DMS79 treated with DMSO at 0.1 percent for 48 hours (cell line): ENCODE measurements around the gene ZNF664.

Experiments
- DNase-seq: peaks from one replicate; lab custom pipeline; 2025; lab: John Stamatoyannopoulos, UW

ZNF664 gene

DNA sequence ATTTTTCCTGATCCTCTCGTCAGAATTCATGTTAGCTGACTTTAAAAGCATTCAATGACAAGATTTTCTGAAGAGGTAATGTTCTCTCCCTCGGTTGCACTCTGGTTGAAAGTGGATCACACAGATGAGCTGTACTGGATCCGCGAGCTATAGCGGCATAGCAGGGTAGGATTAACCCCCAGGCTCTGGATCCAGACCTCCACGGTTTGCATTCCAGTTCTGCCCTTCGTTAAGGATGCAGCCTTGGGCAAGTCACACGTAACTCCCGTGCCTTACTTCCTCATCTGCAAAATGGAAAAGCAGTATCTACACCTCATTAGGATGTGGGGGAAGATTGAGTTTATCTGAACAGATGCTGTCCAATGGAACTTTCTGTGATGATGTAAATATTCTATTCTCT lies 14.1 kb upstream of the ZNF664 start:
- DNase-seq, result no peak

DNA sequence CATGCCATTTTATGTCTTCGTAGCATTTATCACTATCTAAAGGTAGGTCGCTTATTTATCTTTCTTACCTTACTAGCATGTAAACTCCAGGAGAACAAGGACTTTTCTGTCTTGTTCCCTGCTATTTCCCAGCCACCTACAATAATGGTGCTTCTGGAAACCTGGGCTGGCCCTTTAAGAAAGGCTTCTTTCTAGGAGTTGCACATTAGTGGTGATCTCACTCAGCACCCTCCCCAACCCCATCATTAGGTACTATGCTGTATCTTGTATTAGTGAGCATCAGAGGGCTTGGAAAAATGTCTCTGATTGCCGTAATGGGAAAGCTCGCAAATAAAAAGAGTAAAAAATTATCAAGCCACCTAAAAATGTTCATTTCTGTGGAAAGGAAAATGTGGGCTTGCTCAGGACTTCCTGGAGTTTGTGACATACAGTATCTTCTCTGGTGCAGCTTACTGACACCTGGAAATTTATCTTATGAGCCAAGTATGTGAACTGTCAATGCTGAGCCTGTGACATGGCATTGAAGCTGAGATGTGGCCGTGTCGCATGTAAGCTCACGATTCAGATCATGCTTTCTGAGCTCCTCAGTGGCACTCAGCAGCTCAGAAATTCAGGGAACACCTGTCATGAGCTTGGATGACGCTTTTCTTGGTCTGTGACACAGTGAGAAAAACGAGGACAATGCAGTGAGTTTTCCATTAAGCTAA lies 12.8 kb upstream of the ZNF664 start:
- no peak for DNase-seq

DNA sequence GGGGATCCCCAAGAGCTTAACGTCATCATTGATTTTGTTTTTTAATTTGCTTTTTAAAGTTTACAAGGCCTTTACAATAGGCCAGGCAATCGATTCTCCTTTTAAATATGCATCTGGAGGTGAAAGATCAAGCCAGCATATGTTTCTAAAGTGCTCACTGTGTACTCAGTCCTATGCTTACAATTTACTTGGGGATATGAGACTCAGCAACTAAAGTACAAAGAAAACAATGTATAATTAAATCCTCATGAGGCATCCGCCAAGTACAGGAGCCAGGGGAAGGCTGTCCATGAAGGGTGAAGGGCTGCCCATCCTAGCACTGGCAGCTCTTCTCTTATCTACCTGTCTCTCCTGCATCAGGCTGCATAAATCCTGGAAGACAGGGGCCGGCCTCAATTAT lies 12.2 kb upstream of the ZNF664 start:
- no peak for DNase-seq

DNA sequence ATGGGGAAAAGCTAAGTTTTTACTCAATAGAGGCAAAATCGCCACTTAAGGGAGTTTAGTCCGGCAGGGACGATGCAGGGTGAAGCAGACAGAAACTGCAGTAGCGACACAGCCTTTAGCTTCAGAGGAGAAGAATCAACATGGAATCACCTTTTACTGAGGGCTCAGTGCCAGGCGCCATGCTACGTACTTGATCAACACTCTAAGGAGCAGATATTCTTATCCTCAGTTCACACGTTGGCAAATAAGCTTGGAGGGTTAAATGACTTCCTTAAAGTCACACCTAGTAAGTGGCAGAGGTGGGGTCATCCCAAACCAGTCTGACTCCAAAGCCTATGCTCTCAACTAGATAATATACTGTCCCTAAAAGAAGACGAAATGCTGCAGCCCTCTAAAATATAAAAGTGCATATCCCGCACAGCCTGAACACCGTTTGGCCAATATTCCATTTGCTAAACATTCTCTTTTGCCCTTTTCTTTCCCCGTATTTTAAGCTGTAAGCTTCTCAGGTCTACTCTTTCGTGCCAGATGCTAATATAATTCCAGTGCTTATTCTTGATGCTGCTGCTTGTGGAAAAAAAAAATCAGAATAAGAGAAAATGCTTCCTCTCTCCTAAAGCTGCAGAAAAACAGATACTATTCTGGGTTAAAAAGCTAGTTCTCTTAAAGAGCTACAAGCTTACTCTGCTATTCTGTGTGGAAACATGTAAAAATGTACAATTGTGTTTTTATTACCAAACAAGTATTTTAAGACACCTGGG lies 11.2 kb upstream of the ZNF664 start:
- DNase-seq, result no peak

DNA sequence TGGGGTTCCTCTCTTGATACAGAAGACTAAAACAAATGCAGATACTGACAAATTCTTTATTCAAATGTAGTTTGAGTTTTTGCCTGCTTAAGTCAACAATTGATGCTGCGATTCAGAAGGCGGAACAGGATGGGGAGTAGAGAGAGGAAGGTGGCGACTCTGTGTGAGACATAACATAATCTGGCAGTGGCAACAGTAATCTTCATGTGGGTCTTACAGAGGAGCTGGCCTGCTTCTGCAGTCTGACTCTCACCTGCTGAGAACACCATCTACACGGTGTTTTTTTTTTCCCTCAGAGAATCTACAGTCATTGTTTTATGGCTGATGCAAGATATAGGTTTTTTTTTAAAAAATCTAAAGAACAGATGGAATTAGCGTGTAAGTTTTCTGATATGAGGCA lies 10.5 kb upstream of the ZNF664 start:
- no peak for DNase-seq

DNA sequence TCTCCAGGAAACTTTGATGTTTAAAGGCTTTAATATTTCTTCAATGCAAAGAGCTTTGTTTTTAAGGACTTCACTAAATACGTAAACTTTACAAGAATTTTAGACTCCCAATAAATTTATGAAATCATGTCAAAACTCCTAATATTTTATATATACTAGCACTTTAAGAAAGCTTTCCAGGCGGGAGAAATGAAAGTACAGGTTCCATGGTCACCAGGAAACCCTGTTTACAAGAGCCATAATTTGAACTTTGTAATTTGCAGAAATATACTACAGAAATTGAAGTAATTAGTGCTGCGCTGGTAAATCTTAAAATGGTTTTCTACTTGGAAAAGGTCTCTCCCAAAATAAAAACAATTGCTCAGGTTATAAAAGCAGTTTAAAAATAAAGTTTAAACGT lies 9.2 kb upstream of the ZNF664 start:
- no peak for DNase-seq

DNA sequence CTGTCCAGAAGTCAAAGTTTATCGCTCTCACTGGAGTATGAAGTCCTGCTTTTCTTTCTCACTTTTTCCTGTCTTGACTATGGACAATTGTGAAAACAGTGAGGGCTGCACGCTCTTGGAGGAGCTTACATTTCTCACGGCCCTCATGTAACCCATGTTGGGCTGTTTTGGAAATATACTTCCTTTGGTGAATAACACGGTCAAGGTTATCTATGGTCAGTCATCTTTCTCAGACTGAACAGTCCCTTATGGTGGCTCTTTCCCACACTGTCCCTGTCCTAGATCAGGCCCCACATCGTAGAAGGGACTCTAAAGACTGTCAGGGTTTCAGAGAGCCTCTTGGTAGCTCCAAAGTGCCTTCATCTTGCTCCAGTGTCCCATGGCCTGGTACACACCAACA lies 7.6 kb upstream of the ZNF664 start:
- no peak for DNase-seq

DNA sequence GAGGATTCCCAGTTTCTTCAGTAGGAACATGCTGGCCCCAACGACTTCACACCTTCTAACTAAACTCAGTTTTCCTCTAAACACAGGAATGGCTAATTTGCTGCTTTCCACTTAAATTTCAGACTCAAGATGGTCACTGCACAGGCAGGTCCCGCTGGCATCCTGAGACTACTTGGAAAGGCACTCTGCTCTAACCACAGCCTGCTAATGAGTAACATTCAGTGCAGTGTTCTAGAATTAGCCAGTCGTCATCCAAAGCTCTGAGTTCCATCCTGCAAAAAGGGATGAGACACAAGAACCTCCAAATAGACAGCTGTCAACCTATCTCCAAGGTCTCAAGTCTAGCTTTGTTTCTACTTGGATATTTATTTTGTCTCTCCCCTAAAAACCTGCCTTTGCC lies 6.4 kb upstream of the ZNF664 start:
- DNase-seq, result no peak

DNA sequence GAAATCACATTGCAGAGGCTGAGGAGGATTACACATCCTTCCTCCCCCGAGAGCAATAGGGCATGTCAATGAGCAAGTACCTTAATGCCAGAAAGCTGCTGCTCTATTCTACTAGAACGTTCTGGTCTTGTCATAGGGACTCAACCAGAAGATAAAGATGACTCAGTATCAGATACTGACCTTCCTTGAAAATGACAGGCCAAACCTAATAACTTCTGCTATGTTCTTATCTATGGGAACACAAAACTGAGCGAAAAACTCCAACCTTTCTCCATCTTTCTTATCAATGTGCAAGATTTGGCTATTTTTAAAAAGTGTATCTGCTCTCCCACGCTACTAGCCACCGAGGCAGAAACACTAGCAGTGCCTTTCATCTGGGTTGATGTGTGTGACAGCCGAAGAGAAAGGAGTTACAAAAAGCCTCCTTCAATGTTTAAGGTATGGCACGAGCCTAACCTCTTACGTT lies 5.9 kb upstream of the ZNF664 start:
- no peak for DNase-seq

DNA sequence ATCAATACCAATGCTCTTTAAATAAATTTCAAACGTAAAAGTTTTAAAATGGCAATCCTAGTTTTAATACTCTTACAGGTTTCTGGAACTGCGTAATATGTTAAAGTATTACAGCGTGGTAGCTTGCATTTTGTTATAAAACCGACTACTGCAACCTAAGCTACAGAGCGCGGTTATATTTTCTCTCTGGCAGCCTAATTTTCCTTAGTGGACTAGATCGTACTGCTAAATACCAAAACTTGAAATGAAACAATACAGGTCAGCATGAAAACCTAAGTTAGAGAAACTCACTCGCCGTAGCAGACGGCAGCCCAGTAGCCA lies 1.6 kb upstream of the ZNF664 start:
- no peak for DNase-seq

DNA sequence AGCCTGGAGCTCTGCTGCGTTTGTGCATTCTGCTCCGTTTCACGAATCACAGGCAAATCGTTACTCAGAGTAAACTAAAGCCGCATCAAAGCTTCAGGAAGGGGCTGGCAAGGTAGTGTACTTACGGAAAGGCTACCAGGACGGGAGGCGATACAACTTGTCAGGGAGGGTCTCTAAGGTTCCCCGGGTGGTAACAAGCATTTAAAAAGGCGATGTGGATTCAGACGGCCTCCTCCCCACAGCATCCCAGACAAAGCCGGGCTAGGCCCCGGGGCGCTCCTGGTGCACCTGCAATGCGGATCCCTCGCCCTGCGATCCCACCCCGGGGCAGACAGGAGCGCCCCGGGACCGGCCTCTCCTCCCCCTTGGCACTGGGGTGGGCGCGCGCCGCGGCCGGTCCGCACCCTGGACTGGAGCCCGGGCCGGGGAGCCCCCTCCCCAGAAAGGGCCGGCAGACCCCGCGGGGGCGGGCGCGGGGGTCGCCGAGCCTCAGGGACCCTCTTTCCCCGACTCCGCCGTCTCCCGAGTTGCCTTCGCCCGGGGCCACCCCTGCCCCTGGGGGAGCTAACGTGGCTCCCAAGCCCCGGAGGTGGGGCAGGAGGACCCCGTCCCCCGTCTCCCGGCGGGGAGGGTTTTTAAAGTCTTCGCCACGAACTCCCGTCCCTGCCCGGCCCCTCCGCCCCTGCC lies 1.1 kb upstream of the ZNF664 start:
- DNase-seq, result peak; percentile 28

DNA sequence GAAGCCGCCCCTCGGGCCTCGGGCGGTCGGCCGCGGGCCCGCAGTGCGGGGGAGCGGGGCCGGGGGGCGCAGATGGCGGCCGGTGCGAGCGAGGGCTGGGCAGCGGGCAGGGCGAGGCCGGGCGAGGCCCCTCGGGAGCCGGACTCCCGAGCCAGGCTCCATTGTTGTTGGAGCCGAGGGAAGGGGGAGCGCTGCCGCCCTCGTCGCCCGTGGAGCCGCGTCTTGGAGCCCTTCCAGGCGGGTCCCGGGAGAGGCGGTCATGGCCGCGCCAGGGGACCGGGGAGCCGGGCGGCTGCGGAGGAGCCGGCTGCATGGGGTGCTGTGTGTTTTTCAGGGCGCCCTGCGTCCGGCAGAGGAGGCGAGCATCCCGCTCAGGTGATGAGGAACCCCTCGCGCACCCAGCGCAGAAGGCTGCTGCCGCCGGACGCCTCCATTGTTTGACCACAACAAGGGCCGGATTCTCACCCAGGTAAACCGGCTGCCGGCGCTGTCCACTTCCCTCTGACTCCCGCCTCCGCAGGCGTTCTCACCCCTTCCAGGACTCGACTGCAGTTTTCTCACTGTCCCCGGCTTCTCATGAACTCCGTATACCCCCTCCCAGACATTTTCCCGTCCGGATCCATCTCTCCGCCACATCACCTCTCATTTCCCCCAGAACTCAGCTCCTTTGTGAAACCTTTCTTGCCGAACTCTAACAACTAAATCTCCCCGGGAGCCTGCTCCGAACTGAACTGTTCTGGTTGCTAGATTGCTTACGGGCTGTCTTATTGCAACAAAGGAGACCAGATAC lies 732 bp downstream of the ZNF664 start:
- peak; percentile 16 for DNase-seq

DNA sequence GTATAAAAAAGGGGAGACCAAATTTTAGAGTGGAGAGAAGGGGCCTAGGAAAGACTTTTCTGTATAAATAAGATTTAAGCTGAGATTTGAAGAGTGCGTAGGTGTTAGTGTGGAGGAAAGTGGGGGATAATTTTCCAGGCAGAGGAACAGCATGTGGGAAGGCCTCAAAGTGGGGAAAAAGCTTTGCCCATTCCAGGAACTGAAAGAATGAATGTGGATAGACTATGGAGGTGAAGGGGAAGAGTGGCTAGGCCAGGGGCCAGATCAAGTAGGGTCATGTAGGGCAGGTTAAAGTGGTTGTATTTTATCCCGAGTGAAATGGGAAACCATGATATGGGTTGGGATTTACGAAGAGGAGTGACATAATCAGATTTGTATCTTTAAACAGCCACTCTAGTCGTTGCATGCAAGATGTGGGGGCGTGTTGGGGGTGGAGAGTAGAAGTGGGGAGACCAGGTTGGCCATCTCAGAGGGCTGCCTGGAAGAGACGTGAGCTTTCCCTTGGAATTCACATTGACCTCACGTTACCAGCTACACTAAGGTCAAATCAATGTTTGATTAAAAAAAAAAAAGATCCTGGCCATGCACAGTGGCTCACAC lies 3.3 kb downstream of the ZNF664 start:
- no peak for DNase-seq

DNA sequence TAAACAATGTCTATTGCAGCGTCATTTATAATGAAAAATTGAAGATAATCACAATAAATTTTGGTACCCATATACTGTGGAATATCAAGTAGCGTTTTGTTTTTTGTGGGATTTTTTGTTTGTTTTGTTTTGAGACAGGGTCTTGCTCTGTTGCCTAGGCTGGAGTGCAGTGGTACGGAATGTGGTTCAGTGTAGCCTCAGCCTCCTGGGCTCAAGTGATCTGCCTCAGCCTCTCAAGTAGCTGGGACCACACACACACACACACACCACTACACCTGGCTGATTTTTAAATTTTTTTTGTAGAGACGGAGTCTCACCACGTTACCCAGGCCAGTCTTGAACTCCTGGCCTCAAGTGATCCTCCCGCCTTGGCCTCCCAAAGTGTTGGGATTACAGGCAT lies 6.6 kb downstream of the ZNF664 start:
- no peak for DNase-seq

DNA sequence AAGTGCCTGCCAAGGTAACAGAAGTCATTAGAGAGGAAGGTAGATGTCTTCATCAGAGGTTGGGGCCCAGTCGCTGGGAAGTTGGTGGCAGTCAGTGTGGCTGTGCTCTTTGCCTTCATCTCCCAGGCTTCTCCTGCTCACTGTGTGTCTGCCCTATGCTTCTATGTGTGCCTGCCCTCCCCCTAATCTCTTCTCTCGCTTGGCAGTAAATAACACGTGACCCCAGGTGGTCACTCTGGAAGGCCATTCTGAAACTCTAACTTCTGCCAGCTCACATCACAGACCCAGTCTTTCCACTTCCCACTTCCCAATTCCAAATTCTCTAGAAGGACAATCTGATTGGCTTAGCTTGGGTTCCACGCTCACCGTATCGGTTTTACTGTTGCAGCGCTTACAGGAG lies 9.3 kb downstream of the ZNF664 start:
- no peak for DNase-seq

DNA sequence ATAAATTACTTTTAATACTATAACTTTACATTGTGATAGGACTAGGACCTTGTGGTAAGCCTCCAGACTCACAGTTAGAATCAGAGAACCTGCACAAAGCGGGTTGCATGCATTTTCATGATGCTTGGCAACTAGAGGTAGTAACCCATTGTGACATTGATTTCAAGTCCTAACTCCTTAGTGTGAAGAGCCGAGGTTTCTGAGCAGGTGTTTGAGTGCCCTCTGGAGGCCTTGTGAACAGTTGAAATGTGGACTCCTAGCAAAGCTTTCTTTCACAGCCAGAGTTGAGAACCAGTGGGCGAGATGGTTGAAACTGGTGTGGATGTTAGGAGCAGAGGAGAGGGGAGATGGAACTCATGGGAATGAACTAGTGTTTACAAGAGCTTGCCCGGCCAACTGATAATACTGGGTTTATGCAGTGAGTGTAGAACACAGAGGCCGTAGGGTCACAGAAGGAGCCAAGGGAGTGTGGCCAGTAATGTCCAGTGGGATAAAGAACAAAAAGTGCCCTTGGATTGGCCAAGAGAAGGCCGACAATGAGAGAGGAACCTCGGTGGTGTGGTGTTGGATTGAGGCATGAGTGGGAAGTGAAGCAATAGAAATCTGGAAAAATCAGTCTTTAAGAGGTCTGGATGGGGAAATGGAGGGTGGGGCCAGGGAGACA lies 10.9 kb downstream of the ZNF664 start:
- DNase-seq, result peak; percentile 9

DNA sequence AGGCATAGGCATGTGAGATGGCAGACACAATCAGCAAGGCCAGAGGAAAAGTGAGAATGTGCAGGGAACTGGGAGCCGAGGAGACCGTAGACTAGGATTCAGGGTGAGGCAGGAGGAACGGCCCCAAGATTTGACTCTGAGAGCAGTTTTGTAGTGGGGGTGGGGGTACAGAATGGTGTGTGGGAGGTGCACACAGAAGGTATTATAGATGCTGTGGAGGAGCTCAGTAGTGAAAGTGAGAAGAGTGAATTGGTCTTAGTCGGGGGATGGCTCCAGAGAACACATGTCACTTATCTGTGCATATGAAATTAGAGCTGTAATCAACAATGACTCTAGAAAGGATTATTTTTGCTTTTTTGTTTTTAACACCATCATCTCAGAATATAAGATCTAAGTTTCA lies 11.9 kb downstream of the ZNF664 start:
- no peak for DNase-seq

DNA sequence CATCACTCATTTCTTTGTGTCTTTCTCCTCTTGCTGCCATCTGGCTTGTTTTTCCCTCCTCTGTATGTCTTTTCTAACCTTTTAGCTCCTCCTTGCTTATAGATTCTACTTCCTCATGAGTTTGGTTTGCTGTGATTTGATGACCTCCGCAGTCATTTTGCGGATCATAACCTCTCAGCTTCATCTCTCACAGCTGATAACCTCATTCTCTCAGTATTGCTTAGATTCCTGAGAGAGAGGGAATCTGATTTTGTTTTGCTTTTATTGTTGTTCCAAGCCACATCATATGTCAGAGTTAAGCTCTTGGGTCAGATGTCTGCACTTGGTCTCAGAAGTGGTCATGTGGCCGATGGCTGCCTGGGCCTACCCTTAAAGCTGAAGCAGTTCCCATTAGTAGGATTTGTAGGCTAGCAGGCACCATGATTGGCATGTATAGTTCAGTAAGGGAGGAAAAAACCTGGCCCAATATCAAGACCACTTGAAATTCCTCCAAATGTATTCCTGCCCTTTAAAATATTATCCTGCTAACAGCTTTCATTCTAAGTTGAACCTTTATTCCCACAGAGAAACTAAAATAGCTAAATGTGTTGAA lies 13.5 kb downstream of the ZNF664 start:
- DNase-seq, result no peak

DNA sequence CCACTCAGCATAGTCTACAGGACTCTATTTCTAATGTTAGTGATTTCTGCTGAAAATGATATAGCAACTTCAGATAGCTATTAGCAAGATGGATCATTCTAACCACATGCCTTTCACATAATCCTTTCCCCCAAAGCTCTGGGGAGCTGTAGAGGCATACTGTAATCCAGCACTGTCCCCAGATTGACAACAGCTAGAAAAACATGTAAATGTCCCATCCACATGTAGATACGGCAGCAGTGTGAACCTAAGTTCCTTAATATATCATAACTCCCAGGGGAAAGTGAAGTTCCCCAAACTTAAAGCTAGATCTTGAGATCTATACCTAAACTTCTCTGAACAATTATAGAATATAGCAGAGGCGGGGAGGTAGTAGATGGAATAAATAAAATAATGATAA lies 14.0 kb downstream of the ZNF664 start:
- DNase-seq, result no peak

DNA sequence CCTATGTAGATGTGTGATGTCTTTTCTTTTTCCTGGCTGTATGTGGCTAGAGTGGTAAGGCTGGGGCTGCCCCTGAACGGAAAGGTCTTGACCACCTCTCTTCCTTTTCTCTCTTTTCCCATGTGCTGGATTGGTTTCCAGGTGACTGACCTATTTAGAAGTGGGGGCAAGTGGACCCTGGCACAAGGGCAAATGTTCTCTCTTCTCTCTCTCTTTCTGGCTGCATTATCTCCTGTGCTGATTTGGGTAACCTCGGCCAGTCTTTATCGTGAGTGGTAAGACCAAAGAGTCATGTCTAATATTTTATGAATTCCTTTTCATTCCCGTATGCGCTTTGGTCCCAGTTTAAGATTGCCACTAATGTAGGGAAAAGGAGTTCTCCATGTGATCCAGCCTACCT lies 16.2 kb downstream of the ZNF664 start:
- DNase-seq, result no peak

DNA sequence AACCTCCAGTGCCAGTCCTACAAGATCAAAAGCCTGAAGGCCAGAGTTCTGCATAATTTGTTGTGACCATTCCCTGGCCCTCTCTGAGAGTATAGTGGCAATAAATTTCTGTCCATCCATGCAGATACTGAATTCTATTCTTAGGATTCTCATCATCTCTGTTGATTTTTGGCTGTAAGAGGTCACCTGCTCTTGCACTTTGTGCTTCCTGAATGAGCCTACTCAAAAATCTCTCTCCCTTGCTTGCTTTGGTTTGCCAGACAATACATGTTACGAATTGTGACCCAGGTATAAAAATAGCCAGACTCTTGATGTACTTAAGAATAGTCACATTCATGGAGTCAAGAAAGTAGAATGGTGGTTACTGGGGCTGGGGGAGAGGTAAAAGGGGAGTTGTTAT lies 16.7 kb downstream of the ZNF664 start:
- DNase-seq, result no peak
